ENCODE data around the gene ILK.

The ILK gene

DNA sequence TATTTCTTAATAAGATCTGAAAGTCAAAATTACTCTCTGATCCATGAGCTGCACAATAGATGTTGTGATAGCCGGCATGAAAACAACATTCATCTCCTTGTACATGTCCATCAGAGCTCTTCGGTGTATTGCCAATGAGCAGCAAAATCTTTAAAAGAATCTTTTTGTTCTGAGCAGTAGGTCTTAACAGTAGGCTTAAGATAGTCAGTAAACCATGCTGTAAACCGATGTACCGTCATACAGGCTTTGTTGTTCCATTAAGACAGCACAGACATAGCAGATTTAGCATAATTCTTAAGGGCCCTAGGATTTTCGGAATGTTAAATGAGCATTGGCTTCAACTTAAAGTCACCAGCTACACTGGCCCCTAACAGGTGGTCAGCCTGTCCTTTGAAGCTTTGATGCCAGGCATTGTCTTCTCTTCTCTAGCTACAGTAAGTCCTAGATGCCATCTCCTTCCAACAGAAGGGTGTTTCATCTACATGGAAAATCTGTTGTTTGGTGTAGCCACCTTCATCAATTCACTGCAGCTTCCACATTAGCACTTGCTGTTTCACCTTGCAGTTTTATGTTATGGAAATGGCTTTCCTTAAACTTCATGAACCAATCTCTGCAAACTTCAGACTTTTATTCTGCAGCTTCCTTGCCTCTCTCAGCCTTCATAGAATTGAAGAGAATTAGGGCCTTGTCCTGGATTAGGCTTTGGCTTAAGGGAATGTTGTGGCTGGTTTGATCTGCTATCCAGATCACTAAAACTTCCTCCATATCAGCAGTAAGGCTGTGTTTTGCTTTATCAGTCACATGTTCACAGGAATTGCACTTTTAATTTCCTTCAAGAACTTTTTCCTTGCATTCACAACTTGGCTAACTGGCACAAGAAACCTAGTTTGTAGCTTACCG, 28.5 kb upstream of the ILK start:
- DNase-seq (ENCODE audit: low read depth, low spot score), result no peak

DNA sequence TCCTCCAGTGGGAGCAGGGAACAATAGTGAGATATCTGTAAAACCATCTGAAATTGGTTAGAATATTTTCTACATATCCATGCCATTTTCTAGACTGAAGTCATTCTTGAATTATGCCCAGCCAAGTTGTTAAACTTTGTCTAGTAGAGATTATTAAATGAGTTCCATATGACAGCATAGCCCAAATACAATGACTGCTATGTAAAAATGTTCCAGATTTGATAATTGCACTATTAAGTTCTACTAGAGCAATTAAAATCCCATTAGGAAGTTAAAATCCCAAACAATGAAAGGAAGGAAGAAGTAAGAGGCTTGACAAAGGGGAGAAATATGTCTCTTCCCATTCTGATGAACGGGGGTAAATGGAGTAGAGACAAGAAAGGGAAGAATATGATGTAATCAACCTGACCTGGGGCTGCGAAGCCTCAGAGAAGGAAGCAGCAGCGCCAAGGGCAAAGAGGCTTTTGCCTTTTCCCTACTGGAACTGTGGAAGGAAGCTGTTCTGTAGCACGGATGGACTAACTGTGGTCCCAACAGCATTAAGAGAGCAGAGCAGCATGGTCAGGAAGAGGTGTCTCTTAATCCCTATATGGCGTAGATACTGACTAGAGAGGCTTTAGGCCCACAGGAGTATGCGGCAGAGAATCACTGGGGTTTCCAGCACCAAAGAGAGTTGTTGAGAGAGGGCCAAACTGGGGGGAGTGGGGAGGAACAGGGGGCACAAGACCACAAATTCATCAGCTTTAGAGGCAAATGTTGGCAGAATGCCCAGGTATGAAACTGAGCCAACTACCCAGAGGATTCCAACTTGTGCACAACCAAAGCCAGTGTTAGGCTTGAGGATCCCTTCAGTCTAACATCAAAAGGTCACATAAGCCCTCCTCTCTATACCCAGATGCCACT, 26.9 kb upstream of the ILK start:
- no peak for DNase-seq (ENCODE audit: low read depth, low spot score)

DNA sequence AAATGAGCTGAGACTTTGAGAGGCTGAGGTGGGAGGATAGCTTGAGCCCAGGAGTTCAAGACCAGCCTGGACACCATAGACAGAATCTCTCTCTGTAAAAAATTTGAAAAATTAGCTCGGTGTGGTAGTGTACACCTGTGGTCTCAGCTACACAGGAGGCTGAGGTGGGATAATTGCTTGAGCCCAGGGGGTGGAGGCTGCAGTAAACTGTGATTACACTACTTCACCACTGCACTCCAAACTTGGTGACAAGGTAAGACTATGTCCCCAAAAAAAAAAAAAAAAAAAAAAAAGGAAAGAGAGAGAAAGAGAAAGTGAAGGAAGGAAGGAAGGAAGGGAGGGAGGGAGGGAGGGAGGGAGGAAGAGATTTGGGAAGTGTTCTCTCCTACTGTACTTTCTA, 25.4 kb upstream of the ILK start:
- no peak for DNase-seq (ENCODE audit: low read depth, low spot score)

DNA sequence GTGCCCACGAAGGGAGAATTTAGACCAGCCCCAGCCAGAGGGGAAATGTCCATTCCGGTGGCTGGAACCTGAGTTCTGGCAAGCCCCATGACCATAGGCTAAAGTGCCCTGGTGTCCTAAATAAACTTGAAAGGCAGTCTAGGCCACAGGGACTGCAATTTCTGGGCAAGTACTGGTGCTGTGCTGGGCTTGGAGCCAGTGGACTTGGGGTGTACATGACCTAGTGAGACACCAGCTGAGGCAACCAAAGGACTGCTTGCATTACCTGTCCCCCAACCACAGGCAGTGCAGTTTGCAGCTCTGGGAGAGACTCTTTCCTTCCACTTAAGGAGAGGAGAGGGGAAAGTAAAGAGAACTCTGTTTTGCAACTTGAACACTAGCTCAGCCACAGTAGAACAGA, 23.9 kb upstream of the ILK start:
- no peak for DNase-seq (ENCODE audit: low read depth, low spot score)

DNA sequence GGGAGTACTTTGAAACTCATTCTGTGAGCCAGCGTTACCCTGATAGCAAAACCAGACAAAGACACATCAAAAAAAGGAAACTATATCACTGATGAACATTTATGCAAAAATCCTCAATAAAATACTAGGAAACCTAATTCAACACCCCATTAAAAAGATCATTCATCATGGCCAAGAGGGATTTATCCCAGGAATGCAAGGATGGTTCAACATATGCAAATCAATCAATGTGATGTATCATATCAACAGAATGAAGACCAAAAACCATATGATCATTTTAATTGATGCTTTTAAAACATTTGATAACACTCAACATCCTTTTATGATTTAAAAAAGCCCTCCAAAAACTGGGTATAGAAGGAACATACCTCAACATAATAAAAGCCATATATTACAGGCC, 20.0 kb upstream of the ILK start:
- no peak for DNase-seq (ENCODE audit: low read depth, low spot score)

DNA sequence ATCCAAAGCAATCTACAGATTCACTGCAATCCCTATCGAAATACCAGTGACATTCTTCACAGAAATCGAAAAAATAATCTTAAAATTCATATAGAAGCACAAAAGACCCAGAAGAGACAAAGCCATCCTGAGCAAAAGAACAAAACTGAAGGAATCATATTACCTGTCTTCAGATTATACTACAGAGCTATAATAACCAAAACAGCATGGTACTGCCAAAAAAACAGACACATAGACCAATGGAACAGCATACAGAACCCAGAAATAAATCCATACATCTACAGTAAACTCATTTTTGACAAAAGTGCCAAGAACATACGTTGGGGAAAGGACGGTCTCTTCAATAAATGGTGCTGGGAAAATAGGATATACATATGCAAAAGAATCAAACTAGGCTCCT, 19.0 kb upstream of the ILK start:
- DNase-seq (ENCODE audit: low read depth, low spot score), result no peak

DNA sequence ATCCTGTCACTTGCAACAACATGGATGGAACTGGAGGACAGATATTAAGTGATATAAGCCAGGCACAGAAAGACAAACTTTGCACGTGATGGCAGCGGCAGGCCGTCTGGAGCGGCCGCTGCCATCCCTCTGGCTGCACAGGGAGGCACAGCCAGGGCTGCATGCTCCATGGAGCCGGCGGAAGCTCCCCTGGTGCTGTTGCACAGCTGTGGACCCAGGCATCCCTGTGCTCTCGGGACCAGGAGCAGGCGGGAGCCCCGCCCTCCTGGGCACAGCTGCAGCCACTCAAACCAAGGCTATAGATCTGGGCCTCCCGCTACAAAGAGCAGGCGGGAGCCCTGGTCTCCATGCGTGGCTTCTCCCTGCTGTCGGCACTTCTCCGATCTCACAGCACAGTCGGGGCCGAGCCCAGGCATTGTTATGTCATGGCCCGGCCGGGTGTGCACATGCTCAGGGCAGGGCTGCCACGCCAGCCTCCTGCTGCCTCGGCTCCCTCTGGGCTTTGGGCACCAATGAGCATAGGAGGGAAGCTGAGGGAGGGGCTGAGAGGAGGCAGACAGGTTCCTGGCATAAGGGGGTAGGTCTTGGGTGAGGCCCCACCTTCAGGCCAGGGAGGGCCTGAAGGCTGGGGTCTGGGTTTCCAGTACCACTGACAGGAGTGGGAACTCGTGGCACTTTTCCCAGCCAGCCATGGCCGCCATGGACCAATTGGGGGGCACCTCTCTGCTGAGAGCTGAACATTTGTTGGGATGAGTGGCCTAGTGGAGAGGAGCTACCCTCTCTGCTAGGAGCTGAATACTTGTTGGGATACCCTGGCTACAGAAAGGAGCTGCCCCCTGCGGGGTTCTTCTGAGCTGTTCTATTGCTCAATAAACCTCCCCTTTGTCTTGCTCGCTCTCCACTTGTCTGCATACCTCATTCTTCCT, 16.9 kb upstream of the ILK start:
- no peak for DNase-seq (ENCODE audit: low read depth, low spot score)

DNA sequence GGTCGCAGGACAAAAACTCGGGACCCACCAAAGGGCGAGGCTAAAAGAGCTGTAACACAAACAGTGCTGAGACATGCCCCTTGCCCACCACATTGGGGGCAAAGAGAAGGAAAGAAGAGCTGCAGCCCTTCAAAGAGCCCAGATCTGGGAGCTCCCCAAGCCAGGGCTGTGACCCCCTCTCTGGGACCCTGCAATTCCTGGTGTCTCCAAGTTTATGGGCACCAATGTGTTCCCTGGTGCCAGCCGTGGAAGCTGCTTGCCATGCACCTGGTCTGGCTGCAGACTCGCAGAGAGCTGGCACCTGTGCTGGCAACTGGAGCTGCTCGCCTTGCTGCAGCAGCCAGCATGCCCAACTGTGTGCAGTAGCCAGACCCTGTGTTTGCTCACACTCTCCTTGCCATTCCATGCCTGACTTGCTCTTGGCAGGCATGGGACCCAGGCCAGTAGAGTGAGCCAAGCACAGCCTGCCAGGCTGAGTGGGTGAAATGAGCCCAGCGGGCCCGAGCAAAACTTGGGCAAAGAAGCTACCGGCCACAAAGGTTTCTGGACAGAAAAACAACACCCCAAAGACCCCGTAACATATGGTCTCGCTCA, 16.1 kb upstream of the ILK start:
- DNase-seq (ENCODE audit: low read depth, low spot score), result no peak

DNA sequence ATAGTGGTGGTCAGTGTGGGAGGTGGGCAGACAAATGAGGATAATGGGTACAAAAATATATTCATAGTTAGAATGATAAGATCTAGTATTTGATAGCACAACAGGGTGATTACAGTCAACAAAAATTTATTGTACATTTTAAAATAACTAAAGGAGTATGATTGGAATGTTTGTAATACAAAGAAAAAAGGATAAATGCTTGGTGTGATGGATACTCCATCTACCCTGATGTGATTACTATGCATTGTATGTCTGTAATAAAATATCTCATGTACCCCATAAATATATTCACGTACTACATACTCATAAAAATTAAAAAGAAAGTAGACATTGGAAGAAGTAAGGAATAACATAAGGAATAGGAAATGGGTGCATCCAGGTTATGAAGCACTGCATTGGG, 15.6 kb upstream of the ILK start:
- DNase-seq (ENCODE audit: low read depth, low spot score), result no peak

DNA sequence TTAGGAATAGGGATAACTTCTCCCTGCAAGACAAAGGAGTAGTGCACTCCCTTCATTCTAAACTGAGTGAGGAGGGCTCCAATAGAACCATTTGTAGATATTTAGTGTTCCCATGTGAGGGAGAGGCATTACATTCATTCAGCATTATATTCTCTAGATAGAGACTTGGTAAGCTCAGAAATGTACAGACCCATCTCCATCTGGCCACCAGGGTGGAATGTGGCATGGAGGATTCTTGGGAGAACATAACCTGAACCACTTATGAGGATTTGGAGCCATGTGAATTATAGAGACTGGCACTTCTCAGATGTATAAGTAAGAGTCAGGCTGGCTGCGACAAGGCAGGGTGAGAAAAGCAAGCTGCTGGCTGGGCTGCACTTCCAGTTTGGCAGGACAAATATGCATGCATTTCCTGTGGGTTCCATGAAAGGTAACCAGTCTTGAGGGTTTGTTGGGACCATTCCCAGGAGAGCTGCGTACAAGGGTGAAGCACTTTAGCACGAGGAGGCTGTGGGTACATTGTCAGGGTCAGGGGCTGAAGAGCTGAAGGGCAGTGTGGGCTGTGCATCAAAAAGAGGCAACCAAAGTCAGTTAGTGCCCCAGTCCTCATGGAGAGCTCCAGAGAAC, 9.3 kb upstream of the ILK start:
- DNase-seq (ENCODE audit: low read depth, low spot score), result no peak

DNA sequence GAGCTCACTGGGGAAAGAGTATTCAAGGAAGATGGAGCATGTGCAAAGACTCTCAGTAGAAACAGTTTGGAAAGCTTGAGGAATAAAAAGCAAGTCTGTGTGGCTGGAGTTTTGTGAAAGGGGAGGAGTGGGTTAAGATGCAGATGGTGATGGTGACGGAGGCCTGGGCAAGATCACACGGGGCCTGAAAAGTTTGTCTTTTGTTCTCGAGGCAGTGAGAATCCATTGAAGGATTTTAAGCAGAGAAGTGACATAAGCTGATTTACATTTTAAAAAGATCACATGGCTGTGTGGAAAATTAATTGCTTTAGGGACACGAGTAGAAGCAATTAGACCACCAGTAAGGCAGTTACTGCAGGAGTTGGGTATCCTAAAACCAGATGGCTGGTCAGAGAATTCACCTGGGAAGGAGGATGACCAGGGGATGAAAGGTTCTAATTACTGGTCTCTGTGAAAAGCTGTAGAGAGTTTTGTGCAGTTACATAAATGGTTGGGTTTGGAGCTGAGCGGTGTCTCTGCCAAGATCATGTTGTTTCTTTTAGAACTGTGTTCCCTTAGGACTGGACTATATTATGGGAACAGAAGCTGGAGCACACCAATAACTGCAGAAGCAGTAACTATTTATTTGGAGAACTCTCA, 7.2 kb upstream of the ILK start:
- DNase-seq (ENCODE audit: low read depth, low spot score), result no peak

DNA sequence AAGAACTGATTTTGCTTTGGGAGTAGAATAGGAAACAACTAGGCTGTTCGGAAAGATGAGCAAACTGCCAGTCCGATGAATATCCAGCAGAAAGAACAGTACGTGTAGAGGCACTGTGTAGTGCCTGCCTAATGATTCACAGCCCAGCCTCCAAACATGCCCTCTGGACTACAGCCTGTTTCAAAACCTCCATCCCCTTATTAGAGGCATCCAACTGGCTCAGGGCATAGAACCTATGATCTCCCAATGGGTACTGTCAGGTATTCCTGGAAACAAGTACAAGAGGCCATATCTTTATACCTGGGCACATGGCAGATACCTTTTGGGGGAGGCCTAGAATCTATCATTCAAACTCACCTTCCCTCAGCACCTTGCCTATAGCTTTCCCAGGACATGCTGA, 5.0 kb upstream of the ILK start:
- DNase-seq (ENCODE audit: low read depth, low spot score), result no peak

DNA sequence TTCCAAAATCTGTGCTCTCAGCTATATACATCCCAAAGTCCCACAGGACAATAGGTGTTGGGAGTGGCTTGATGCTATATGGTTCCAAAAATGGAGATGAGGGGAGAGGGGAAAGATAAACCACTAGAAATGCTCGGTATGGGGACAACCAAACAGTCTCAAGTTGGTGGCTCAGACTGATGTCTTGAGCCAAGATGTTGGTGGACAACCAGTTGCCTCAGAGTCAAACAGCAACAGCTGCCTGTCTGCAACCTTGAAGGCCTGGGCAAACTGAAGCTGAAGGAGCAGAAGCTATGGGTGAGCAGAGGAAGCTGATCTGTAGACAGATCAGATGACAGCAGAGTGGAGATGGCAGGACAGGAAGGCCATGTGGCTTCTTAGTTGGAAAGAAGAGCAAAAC, 4.1 kb upstream of the ILK start:
- no peak for DNase-seq (ENCODE audit: low read depth, low spot score)

DNA sequence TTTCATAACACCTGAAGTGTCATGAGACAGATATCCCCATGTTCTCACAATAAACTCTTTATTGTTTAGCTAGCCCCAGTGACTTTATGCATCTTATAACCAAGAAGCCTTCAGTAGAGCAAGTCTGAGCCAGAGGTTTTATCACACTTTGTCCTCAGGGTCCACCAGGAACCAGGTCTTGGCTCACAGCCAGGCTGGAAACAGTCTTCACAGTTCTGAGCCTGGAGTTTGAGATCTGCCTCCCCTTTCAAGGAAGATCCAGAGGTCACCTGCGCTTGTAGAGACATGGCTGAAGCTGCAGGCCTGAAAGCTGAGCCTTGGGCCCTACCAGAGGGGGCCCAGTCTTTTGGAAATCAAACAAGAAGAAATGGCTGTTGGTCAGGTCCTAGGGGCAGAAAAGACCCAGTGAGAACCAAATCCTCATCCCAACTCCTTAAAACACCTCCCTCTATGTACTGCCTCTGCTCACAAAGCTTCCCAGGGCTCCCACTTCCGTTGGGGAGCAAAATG, 3.6 kb upstream of the ILK start:
- no peak for DNase-seq (ENCODE audit: low read depth, low spot score)

DNA sequence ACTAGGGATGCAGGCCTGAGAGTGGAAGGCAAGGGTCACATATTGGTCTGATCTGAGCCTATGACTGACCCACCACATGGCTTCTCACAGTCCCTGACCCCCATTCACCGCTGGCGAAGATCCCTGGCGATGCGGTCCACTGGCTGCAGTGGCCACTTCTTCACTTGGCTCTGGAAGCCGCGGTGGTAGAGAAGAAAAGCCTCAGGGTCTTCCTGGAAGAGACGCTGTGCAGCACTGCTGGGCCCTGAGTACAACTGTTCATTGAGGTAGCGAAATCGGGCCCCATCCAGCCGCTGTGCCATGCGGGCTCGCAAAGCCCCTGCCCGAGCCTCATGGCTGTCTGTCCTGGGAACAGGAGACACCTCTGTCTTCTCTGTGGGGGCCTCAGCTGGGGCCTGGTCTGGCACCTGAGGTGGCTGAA, 2.5 kb upstream of the ILK start:
- no peak for DNase-seq (ENCODE audit: low read depth, low spot score)

DNA sequence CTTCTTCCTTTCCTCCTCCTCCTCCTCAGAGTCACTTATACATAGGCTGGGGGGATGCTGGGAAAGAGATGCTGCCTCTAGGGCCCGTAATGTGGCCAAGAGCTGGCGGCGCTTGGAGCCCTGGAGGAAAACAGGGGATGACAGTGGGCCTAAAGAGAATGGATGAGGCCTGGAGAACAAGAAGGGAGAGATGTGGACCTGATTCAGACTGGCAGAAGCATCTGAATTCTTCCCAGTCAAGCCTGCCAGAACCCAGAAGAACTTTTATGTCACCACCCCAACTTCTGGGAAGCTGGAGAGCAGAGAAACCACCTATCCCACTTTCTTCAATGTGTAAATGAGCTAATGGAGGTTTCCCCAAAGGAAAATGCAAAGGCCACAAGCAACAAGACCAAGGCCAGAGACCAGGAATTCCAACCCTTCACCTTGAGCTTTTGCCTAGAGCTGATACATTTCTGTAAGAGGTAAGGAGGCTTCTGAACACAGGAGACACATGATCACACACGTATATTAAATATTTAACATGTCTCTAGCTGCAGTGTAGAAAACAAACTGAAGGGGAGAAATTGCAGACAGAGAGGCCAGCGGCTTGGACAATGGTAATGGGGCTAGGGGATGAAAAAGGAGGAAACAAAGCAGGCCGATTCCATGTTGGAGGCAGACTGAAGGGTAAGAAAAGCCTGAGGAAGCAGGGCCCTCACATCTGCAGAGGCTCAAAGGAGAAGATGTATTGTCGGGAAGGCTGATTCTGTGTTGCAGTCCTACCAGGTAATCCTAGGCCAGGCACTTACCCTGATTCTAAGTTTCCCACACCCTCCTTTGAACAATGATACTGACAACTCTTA, 1.3 kb upstream of the ILK start:
- DNase-seq (ENCODE audit: low read depth, low spot score), result no peak

DNA sequence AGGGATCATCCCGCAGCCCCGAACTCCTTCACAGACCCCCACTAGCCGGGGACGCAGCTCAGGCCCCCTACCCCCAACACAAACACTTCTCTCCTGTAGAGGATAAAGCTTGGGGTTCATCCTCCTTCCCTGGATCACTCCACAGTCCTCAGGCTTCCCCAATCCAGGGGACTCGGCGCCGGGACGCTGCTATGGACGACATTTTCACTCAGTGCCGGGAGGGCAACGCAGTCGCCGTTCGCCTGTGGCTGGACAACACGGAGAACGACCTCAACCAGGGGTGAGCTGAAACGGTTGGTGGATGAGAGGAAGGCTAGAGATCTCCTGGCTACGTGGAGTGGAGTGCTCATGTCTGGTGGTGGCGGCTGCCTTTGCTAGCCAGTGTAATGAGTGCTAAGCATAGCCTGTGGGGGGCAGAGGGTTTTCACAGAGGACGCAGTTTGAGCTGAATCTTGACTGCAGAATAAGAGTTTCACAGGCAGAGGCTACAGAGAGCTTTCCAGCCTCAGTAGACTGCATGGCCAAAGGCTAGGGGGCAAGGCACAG, 580 bp downstream of the ILK start:
- peak; percentile 17 for DNase-seq (ENCODE audit: low read depth, low spot score)

DNA sequence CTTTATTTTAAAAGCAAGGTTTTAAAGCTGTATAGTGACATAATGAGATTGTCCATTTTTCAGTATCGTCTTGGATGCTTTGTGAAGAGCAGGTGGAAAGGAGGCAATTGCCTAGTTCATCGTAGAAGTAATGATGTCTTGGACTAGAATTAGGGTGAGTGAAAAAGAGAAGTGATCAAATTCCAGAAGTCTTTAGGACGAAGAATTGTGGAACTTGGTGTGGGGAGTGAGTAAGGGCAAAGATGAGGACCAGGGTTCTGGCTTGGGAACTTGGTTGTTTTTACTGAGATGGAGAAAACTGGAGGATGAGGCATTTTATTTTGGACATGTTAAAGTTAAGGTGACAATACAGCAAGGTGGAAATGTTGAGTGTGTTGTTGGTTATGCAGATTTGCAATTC, 1.2 kb downstream of the ILK start:
- DNase-seq (ENCODE audit: low read depth, low spot score), result no peak

All from activated naive CD8-positive, alpha-beta T cell treated with anti-CD3 and anti-CD28 coated beads, Interleukin-2, amount 50 U/mL, for 16 hours (primary cell).